GM12872 (cell line): ENCODE results near the gene EPB41L4B.

ENCODE experiments used
- CTCF ChIP-seq: IDR thresholded peaks from 3 replicates; pipeline ENCODE4 v1.5.1; 2011; ENCODE audit warnings: low read depth, mild to moderate bottlenecking, low read length, moderate library complexity; ENCODE audit not compliant: insufficient read depth

Gene EPB41L4B

GRCh38 chr9:109150925-109151545 lies 169.8 kb downstream of the EPB41L4B start:
- TF ChIP-seq CTCF, result no peak

- TF ChIP-seq CTCF, result no peak
Observed at GRCh38 chr9:109149722-109150121, 171.1 kb downstream of the EPB41L4B start.

GRCh38 chr9:109149089-109149488 lies 171.8 kb downstream of the EPB41L4B start:
- no peak for TF ChIP-seq CTCF

- no peak for TF ChIP-seq CTCF
Observed at GRCh38 chr9:109145051-109145450, 175.8 kb downstream of the EPB41L4B start.

- peak; percentile 72 for TF ChIP-seq CTCF
Observed at GRCh38 chr9:109143881-109144562, 176.8 kb downstream of the EPB41L4B start.

- no peak for TF ChIP-seq CTCF
Observed at GRCh38 chr9:109141375-109141774, 179.5 kb downstream of the EPB41L4B start.

- no peak for TF ChIP-seq CTCF
Observed at GRCh38 chr9:109139851-109140250, 181.0 kb downstream of the EPB41L4B start.
